Measurements from ENCODE around the gene SMPD3. TPM values are rescaled to one million over a fixed set of nuclear protein-coding genes. Genes with fewer than 3 reads are reported as not detected.

Gene SMPD3
- total RNA-seq, 4 donors from 2014 or later: 0.20 to 3.3 (median 0.63) TPM

DNA sequence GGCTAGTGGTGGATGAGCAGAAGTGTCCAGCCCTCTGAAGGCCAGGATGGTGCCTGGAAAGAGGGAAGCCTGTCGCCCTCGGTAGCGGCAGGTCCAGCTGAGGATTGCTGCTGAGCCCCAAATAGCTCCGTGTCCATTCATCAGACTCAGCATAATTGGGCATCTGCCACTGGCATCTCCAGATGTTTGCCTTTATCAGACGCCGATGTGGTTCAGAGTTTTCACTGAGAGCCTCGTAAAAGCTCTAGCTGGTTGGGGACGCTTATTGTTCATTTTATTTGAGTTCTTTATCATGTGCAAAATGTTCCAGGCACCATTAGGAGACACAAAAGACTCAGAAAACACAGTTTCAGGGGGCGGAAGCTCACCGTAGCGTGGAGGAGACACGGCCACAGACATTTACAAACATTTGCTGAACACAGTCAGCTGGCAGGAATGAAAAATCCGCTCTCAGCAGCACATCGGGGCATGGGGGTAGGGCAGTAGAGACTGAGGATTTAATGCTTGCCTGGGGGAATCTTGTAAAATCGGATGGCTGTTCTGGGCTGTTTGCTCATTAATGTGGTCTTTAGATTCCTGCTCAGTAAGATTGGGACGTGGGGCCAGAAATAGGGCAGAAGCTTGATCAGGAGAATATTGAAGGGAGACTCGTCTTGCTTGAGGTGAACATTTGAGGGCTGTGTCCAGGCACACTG lies 41.7 kb downstream of the SMPD3 start:
- peaks cover 0 to 6% (median 0%) of the 10 kb centered on the region in 4 donors for H3K4me1 ChIP-seq
- no peak overlapping the region for H3K4me3 ChIP-seq
- H3K9me3 ChIP-seq: no peaks in the 10 kb centered on the region
- H3K27me3 ChIP-seq: peaks cover 0 to 18% of the 10 kb centered on the region in 2 donors
- H3K27ac ChIP-seq: no peak overlapping the region
- no peak for DNase-seq (ENCODE audit: low spot score in 2 of 2)
- WGBS, 2 donors: 28 to 30% methylated on average over 17 of the region's 17 CpGs
- no peaks in the 10 kb centered on the region for H3K36me3 ChIP-seq
- TF ChIP-seq, protein P1, sequence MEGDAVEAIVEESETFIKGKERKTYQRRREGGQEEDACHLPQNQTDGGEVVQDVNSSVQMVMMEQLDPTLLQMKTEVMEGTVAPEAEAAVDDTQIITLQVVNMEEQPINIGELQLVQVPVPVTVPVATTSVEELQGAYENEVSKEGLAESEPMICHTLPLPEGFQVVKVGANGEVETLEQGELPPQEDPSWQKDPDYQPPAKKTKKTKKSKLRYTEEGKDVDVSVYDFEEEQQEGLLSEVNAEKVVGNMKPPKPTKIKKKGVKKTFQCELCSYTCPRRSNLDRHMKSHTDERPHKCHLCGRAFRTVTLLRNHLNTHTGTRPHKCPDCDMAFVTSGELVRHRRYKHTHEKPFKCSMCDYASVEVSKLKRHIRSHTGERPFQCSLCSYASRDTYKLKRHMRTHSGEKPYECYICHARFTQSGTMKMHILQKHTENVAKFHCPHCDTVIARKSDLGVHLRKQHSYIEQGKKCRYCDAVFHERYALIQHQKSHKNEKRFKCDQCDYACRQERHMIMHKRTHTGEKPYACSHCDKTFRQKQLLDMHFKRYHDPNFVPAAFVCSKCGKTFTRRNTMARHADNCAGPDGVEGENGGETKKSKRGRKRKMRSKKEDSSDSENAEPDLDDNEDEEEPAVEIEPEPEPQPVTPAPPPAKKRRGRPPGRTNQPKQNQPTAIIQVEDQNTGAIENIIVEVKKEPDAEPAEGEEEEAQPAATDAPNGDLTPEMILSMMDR (IDR thresholded peaks at IDR 0.05): no peak
- no peak for TF ChIP-seq EP300 (IDR thresholded peaks at IDR 0.05)
- no peak for TF ChIP-seq POLR2A (IDR thresholded peaks at IDR 0.05)

DNA sequence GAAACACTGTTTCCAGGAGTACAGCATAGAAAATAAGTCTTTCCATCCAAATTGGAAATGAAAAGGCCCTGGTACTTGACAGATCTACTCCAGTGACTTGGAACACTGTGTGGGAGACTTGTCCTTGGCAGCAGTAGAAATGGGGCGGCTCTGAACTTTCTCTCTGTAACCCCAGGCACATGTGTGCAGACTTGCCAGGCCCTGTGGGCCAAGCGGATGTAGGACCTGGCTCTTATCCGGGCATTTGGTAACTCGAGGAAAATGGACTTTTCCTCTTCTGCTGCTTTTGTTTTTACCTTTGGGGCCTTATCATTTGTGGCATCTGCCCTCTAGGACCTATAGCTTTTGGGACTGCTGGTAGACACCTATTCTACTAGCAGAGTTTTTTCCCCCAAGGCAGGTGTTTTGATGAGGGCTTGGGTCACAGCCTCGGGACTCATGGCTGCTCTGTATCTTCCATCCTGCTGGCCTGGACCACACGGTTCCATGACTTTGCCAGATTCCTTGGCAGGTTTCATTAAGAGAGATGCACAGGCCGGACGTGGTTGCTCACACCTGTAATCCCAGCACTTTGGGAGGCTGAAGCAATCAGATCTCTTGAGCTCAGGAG lies 43.5 kb downstream of the SMPD3 start:
- DNase-seq (ENCODE audit: low spot score in 2 of 2): no peak
- no peaks in the 10 kb centered on the region for H3K36me3 ChIP-seq
- no peak overlapping the region for H3K4me3 ChIP-seq
- H3K27me3 ChIP-seq: peaks cover 0 to 17% of the 10 kb centered on the region in 2 donors
- H3K9me3 ChIP-seq: no peaks in the 10 kb centered on the region
- 75 to 79% methylated on average over 8 of the region's 8 CpGs for WGBS, 2 donors
- H3K27ac ChIP-seq: no peak overlapping the region
- TF ChIP-seq EP300 (IDR thresholded peaks at IDR 0.05) (no peak), POLR2A (IDR thresholded peaks at IDR 0.05) (no peak)
- TF ChIP-seq, protein P1 (IDR thresholded peaks at IDR 0.05): no peak
- peaks cover 0 to 6% (median 0%) of the 10 kb centered on the region in 4 donors for H3K4me1 ChIP-seq

DNA sequence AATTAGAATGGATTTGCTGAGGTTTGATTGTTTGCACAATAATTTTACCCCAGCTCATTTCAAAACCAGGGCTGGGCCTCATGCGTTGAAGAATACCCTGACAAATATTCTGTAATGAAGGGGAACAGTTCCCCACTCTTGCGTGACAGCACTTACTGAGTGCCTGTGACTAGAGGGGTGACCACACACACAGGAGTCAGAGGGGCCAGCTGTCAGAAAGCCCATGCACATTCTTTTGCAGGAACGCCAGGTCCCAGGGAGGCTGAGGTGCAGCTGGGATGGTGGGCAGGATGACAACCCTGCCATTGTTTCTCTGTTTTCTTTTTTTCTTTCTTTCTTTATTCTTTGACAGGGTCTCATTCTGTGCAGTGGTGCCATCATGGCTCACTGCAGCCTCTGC lies 44.6 kb downstream of the SMPD3 start:
- Histone ChIP-seq H3K27ac (no peak overlapping the region), H3K27me3 (peaks cover 0 to 6% of the 10 kb centered on the region in 2 donors), H3K9me3 (no peaks in the 10 kb centered on the region), H3K4me1 (peaks cover 0 to 6% (median 0%) of the 10 kb centered on the region in 4 donors), H3K4me3 (no peak overlapping the region), H3K36me3 (no peaks in the 10 kb centered on the region)
- no peak for DNase-seq (ENCODE audit: low spot score in 2 of 2)
- WGBS, 2 donors: 73 to 81% methylated on average over 3 of the region's 3 CpGs
- TF ChIP-seq, protein P1 (IDR thresholded peaks at IDR 0.05): no peak
- no peak for TF ChIP-seq POLR2A (IDR thresholded peaks at IDR 0.05)
- TF ChIP-seq EP300 (IDR thresholded peaks at IDR 0.05): no peak

DNA sequence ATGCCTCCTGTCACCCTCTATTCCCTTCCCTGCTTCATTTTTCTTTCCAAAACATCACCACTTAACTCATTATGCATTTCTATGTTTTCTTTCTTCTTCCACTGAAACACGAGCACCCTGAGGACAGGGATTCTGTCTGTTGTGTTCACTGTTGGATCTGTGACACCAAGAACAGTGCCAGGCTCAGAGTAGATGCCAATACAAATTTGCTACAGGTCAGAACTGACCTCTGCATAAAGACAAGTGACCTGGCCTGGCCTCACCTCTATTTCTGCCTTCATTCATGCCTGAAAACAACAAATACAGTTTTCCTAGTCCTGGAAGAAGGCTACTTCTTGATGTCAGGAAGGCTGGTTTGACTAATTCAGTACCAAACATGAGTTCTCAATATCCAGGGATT lies 45.1 kb downstream of the SMPD3 start:
- Histone ChIP-seq H3K4me1 (peaks cover 0 to 6% (median 0%) of the 10 kb centered on the region in 4 donors), H3K9me3 (no peaks in the 10 kb centered on the region), H3K27ac (no peak overlapping the region), H3K36me3 (no peaks in the 10 kb centered on the region), H3K27me3 (peaks cover 0 to 3% of the 10 kb centered on the region in 2 donors), H3K4me3 (no peak overlapping the region)
- 38 to 59% methylated on average over 1 of the region's 1 CpG for WGBS, 2 donors
- DNase-seq (ENCODE audit: low spot score in 2 of 2): no peak
- TF ChIP-seq, protein P1 (IDR thresholded peaks at IDR 0.05): no peak
- no peak for TF ChIP-seq EP300 (IDR thresholded peaks at IDR 0.05)
- TF ChIP-seq POLR2A (IDR thresholded peaks at IDR 0.05): no peak

DNA sequence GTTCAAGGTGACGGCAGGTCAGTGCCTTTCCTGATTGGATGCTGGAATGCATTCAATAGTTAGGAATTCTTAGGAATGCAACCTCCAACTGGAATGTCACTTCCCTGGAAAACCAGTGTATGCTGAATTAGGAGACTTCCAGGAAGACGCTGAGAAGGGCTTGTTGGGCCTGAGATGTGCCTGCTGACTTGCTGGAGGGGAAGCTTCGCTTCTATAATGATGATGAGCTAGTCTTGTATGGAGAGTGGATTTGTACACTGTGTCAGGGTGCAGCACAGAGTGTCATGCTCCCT lies 45.6 kb downstream of the SMPD3 start:
- no peak overlapping the region for H3K27ac ChIP-seq
- no peak for DNase-seq (ENCODE audit: low spot score in 2 of 2)
- WGBS, 2 donors: 79 to 91% methylated on average over 3 of the region's 3 CpGs
- peaks cover 0 to 3% of the 10 kb centered on the region in 2 donors for H3K27me3 ChIP-seq
- peaks cover 0 to 6% (median 0%) of the 10 kb centered on the region in 4 donors for H3K4me1 ChIP-seq
- H3K36me3 ChIP-seq: no peaks in the 10 kb centered on the region
- H3K4me3 ChIP-seq: no peak overlapping the region
- H3K9me3 ChIP-seq: no peaks in the 10 kb centered on the region
- TF ChIP-seq POLR2A (IDR thresholded peaks at IDR 0.05) (no peak), EP300 (IDR thresholded peaks at IDR 0.05) (no peak)
- TF ChIP-seq, protein P1 (IDR thresholded peaks at IDR 0.05): no peak
